ENCODE data around the gene PTGR3. TPM values are rescaled to one million over a fixed set of nuclear protein-coding genes. Genes with fewer than 3 reads are reported as not detected.
"Not testable (repeated sequence)": the region's sequence is repeated elsewhere in the genome, so short reads cannot be mapped to it uniquely, and the experiment has no call there.

PTGR3 gene
- total and polyA plus RNA-seq, 4 donors: 6.8 to 18.7 (median 11.4) TPM

GRCh38 chr18:75189696-75190095 is 19.2 kb downstream of the PTGR3 start:
- 96% methylated on average over 6 of the region's 6 CpGs for WGBS
- Histone ChIP-seq H3K27me3 (ENCODE audit: control insufficient read depth in 4 of 4, insufficient read depth in 4 of 4, low read length in 3 of 4) (no peaks in the 10 kb centered on the region), H3K9ac (ENCODE audit: low read depth in 1 of 2, low read length in 2 of 2) (no peak overlapping the region), H3K27ac (ENCODE audit: low read depth in 1 of 2, low read length in 2 of 2) (no peak overlapping the region), H3K36me3 (ENCODE audit: control insufficient read depth in 4 of 4, insufficient read depth in 3 of 4, low read depth in 1 of 4, low read length in 3 of 4) (no peaks in the 10 kb centered on the region), H3K4me3 (ENCODE audit: low read depth in 1 of 3, low read length in 3 of 3) (no peak overlapping the region), H3K4me1 (ENCODE audit: control insufficient read depth in 4 of 4, insufficient read depth in 4 of 4, low read length in 3 of 4) (no peaks in the 10 kb centered on the region), H3K9me3 (ENCODE audit: control insufficient read depth in 4 of 4, low read length in 3 of 4) (no peaks in the 10 kb centered on the region)
- no peak for DNase-seq (ENCODE audit: low spot score)
- TF ChIP-seq ATF3 (IDR thresholded peaks at IDR 0.05) (no peak), REST (IDR thresholded peaks at IDR 0.05) (no peak), JUND (IDR thresholded peaks at IDR 0.05) (no peak), EGR1 (IDR thresholded peaks at IDR 0.05; ENCODE audit: low read depth in 2 of 2) (no peak), GABPA (IDR thresholded peaks at IDR 0.05 in 1 of 2, conservative IDR thresholded peaks at IDR 0.05 in 1 of 2) (no peak), HNF4A (conservative IDR thresholded peaks at IDR 0.05) (no peak), HNF4G (IDR thresholded peaks at IDR 0.05) (no peak), RAD21 (IDR thresholded peaks at IDR 0.05) (no peak), CTCF (IDR thresholded peaks at IDR 0.05; ENCODE audit: low read depth, low read length, missing input control) (no peak), FOXA2 (IDR thresholded peaks at IDR 0.05) (no peak), NR2F2 (IDR thresholded peaks at IDR 0.05) (no peak), TAF1 (conservative IDR thresholded peaks at IDR 0.05) (no peak), MAX (IDR thresholded peaks at IDR 0.05) (no peak), YY1 (IDR thresholded peaks at IDR 0.05) (no peak), SP1 (IDR thresholded peaks at IDR 0.05) (no peak), ZBTB33 (IDR thresholded peaks at IDR 0.05) (no peak), RXRA (IDR thresholded peaks at IDR 0.05) (no peak), FOXA1 (IDR thresholded peaks at IDR 0.05) (no peak)

GRCh38 chr18:75187702-75188101 is 21.2 kb downstream of the PTGR3 start:
- H3K27me3 ChIP-seq (ENCODE audit: control insufficient read depth in 4 of 4, insufficient read depth in 4 of 4, low read length in 3 of 4); H3K4me3 ChIP-seq (ENCODE audit: low read depth in 1 of 3, low read length in 3 of 3); H3K27ac ChIP-seq (ENCODE audit: low read depth in 1 of 2, low read length in 2 of 2); DNase-seq (ENCODE audit: low spot score); H3K9me3 ChIP-seq (ENCODE audit: control insufficient read depth in 4 of 4, low read length in 3 of 4); H3K4me1 ChIP-seq (ENCODE audit: control insufficient read depth in 4 of 4, insufficient read depth in 4 of 4, low read length in 3 of 4); H3K36me3 ChIP-seq (ENCODE audit: control insufficient read depth in 4 of 4, insufficient read depth in 3 of 4, low read depth in 1 of 4, low read length in 3 of 4); H3K9ac ChIP-seq (ENCODE audit: low read depth in 1 of 2, low read length in 2 of 2): not testable (repeated sequence)
- WGBS: 93% methylated on average over 4 of the region's 4 CpGs
